HL-60 (cell line): ENCODE results near the gene IL22RA2.

Experiments used
- DNase-seq, 2 experiments: peaks; one replicate each; pipeline ENCODE4 v3.0.0-alpha.2; 2010 to 2020; ENCODE audit warnings: low read depth in 1 of 2, low spot score in 1 of 2
- H3K27ac ChIP-seq: fragments of 250-450 bp; sonication (Bioruptor Pico); replicated peaks from 2 replicates; pipeline ENCODE4 v1.5.1; 2020; ENCODE audit warnings: mild to moderate bottlenecking, moderate library complexity
- H3K27me3 ChIP-seq: fragments of 250-450 bp; sonication (Bioruptor Pico); 2 replicates; pipeline ENCODE4 v1.5.1; 2021; ENCODE audit warnings: mild to moderate bottlenecking, moderate library complexity; ENCODE audit not compliant: insufficient read depth, poor library complexity, severe bottlenecking
- H3K4me3 ChIP-seq: replicated peaks from 2 replicates; pipeline ENCODE4 v1.5.1; 2011; ENCODE audit warnings: mild to moderate bottlenecking, control low read depth, low read length; ENCODE audit not compliant: insufficient read depth
- CTCF ChIP-seq: IDR thresholded peaks from one replicate; pipeline ENCODE4 v1.5.1; 2011; ENCODE audit warnings: low read length, control low read depth, inconsistent platforms; ENCODE audit not compliant: insufficient read depth
- GABPA ChIP-seq: IDR thresholded peaks from 2 replicates; pipeline ENCODE4 v1.6.1; 2012; ENCODE audit warnings: low read depth
- POLR2AphosphoS5 ChIP-seq: IDR thresholded peaks from 2 replicates; pipeline ENCODE4 v1.6.1; 2012; ENCODE audit warnings: low read depth
- REST ChIP-seq: IDR thresholded peaks from 2 replicates; pipeline ENCODE4 v1.6.1; 2012; ENCODE audit warnings: low read depth; ENCODE audit not compliant: insufficient replicate concordance
- SPI1 ChIP-seq: IDR thresholded peaks from 2 replicates; pipeline ENCODE4 v1.6.1; 2012; ENCODE audit warnings: low read depth, mild to moderate bottlenecking, borderline replicate concordance

Gene IL22RA2

GRCh38 chr6:137149035-137149393, 24.4 kb downstream of the IL22RA2 start:
- H3K27ac ChIP-seq: peak overlapping the region; percentile 64
- H3K4me3 ChIP-seq: no peak overlapping the region
- H3K27me3 ChIP-seq: no peaks in the 10 kb centered on the region
- TF ChIP-seq REST (no peak), GABPA (no peak), POLR2AphosphoS5 (no peak), SPI1 (no peak), CTCF (no peak)
- no peak for DNase-seq

GRCh38 chr6:137148306-137149034, 25.0 kb downstream of the IL22RA2 start:
- Histone ChIP-seq H3K27me3 (no peaks in the 10 kb centered on the region), H3K4me3 (no peak overlapping the region), H3K27ac (peak overlapping the region; percentile 64)
- no peak for TF ChIP-seq REST
- no peak for TF ChIP-seq POLR2AphosphoS5
- TF ChIP-seq SPI1: no peak
- no peak for TF ChIP-seq GABPA
- no peak for TF ChIP-seq CTCF
- DNase-seq: peak; percentile 79 to 97

- no peak overlapping the region for H3K4me3 ChIP-seq
- H3K27me3 ChIP-seq: no peaks in the 10 kb centered on the region
- H3K27ac ChIP-seq: no peak overlapping the region
- no peak for DNase-seq
- no peak for TF ChIP-seq CTCF
- no peak for TF ChIP-seq SPI1
- no peak for TF ChIP-seq GABPA
- TF ChIP-seq POLR2AphosphoS5: no peak
- TF ChIP-seq REST: no peak
These were observed 26.2 kb downstream of the IL22RA2 start for GRCh38 chr6:137147195-137147594.
